ENCODE results near the gene RAB2B. TPM values are rescaled to one million over a fixed set of nuclear protein-coding genes. Genes with fewer than 3 reads are reported as not detected.

The RAB2B gene
- total and polyA plus RNA-seq, 4 donors, result 14.8 to 42.7 (median 20.4) TPM

DNA sequence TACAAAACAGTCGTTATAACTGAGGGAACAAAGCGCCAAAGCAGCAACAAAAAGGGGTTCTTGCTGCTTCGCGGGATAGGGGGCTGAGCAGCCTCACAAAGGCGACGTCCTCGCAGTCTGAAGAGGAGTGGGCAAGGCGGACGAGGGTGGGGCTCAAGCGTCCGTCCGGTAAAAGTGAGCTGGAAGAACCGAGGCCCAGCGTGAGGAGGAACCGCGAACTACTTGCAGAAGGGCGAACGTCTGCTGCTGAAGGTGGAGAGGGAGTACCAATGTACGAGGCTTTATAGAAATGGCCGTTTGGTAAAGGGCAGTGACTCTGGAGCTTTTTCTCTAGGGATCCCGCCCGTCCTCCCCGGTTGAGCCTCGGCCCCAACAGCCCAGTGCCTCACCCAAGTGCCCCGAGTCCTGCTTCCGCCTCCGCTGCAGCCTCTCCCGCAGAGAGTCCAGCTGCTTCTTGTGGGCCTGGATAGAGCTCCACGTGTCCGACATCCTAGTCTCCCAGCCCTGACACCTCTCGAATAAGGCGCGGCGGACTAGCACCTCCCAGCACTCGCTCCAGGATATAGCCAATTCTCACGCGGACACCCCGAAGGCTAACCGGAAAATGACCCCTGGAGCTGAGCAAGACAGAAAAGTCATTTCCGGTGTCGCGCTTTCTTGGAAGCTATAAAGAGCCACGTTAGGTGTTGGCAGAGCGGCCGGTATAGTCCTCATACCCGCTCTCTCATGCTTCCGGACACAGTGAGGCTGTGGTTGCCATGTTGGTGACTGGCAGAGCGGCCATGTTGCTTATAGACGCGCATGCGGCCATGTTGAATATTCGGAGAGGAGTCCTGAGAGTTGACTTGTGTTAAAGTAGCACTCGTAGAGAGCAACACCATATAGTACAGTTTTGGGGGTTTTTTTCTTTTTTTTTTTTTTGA is 34.2 kb upstream of the RAB2B start, which contains the start of gene METTL3:
TSS of gene METTL3 (minus strand) at position 606 of the 923 bp plus-strand sequence. CDS start at position 489, 117 bp downstream.
- peak; percentile 98 to 100 (median 100) for DNase-seq
- Histone ChIP-seq H3K36me3 (ENCODE audit: control insufficient read depth in 4 of 4, insufficient read depth in 4 of 4, low read length in 4 of 4) (peaks cover 0 to 9% (median 4%) of the 10 kb centered on the region in 4 donors), H3K9me3 (ENCODE audit: control insufficient read depth in 4 of 4, insufficient read depth in 3 of 4, low read length in 3 of 4) (no peaks in the 10 kb centered on the region), H3K9ac (ENCODE audit: insufficient read depth in 1 of 2, low read length in 2 of 2) (peak within 1 kb of the TSS; percentile 81 to 88), H3K27ac (ENCODE audit: low read depth in 1 of 2, low read length in 1 of 2) (peak within 1 kb of the TSS; percentile 87 to 89), H3K4me3 (peak within 1 kb of the TSS; percentile 76), H3K27me3 (ENCODE audit: control insufficient read depth in 3 of 3, insufficient read depth in 3 of 3, low read length in 2 of 3) (no peaks in the 10 kb centered on the region), H3K4me1 (ENCODE audit: control insufficient read depth in 5 of 5, insufficient read depth in 5 of 5, low read length in 5 of 5) (peaks cover 0 to 12% (median 6%) of the 10 kb centered on the region in 5 donors)
- TF ChIP-seq, protein P1, sequence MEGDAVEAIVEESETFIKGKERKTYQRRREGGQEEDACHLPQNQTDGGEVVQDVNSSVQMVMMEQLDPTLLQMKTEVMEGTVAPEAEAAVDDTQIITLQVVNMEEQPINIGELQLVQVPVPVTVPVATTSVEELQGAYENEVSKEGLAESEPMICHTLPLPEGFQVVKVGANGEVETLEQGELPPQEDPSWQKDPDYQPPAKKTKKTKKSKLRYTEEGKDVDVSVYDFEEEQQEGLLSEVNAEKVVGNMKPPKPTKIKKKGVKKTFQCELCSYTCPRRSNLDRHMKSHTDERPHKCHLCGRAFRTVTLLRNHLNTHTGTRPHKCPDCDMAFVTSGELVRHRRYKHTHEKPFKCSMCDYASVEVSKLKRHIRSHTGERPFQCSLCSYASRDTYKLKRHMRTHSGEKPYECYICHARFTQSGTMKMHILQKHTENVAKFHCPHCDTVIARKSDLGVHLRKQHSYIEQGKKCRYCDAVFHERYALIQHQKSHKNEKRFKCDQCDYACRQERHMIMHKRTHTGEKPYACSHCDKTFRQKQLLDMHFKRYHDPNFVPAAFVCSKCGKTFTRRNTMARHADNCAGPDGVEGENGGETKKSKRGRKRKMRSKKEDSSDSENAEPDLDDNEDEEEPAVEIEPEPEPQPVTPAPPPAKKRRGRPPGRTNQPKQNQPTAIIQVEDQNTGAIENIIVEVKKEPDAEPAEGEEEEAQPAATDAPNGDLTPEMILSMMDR (IDR thresholded peaks at IDR 0.05; ENCODE audit: control extremely low read depth, extremely low read depth), result no peak
- ATAC-seq (ENCODE audit: insufficient read depth, low FRiP score), result peak; percentile 99
- 0% methylated on average over 53 of the region's 53 CpGs for WGBS, 2 donors

DNA sequence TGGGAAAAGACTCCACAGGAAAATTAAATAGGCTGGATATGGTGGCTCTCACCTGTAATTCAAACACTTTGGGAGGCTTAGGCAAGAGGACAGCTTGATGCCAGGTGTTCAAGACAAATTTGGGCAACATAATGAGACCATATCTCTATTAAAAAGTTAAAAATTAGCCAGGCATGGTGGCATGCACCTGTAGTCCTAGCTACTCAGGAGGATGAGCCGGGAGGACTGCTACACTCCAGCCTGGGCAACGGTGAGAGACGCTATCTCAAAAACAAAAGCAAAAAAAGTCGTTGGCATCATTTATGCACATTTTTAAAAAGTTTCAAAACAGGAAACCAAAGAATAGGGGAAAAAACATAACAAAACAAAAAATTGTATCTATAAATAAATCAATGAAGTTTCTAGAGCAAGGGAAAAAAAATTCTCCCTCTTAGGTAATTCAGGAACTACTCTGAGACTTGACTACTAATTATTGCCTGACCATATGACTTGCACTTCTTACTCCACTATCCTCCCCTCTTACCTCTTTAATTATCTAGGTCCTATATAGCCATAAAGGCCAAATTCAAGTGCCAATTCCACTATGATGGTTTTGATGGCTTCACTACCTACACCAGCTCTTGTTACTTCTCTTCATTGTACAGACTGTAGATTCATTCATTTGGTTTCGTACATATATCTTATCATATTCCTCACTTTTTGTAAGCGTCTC is 32.8 kb upstream of the RAB2B start:
- no peak overlapping the region for H3K27ac ChIP-seq (ENCODE audit: low read depth in 1 of 2, low read length in 1 of 2)
- no peaks in the 10 kb centered on the region for H3K9me3 ChIP-seq (ENCODE audit: control insufficient read depth in 4 of 4, insufficient read depth in 3 of 4, low read length in 3 of 4)
- H3K36me3 ChIP-seq (ENCODE audit: control insufficient read depth in 4 of 4, insufficient read depth in 4 of 4, low read length in 4 of 4), result peaks cover 0 to 9% (median 4%) of the 10 kb centered on the region in 4 donors
- TF ChIP-seq, protein P1 (IDR thresholded peaks at IDR 0.05; ENCODE audit: control extremely low read depth, extremely low read depth), result no peak
- WGBS, 2 donors, result 79 to 80% methylated on average over 6 of the region's 6 CpGs
- DNase-seq (no peak), ATAC-seq (ENCODE audit: insufficient read depth, low FRiP score) (no peak)
- no peaks in the 10 kb centered on the region for H3K27me3 ChIP-seq (ENCODE audit: control insufficient read depth in 3 of 3, insufficient read depth in 3 of 3, low read length in 2 of 3)
- peak overlapping the region in 1 of 2 donors; percentile 17 for H3K9ac ChIP-seq (ENCODE audit: insufficient read depth in 1 of 2, low read length in 2 of 2)
- no peak overlapping the region for H3K4me3 ChIP-seq
- H3K4me1 ChIP-seq (ENCODE audit: control insufficient read depth in 5 of 5, insufficient read depth in 5 of 5, low read length in 5 of 5), result peaks cover 0 to 12% (median 6%) of the 10 kb centered on the region in 5 donors

DNA sequence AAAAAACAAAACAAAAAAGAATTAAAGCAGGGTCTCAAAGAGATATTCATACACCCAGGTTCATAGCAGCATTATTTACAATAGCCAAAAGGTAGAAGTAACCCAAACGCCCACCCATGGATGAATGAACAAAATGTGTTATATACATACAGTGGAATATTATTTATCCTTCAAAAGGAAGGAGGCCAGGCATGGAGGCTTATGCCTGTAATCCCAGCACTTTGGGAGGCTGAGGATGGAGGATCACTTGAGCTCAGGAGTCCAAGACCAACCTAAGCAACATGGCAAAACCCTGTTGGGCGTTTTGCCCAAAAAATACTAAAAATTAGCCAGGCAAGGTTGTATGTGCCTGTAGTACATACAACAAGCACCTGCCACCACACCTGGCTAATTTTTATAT is 29.8 kb upstream of the RAB2B start:
- Histone ChIP-seq H3K36me3 (ENCODE audit: control insufficient read depth in 4 of 4, insufficient read depth in 4 of 4, low read length in 4 of 4) (peaks cover 9 to 30% (median 18%) of the 10 kb centered on the region in 4 donors), H3K27me3 (ENCODE audit: control insufficient read depth in 3 of 3, insufficient read depth in 3 of 3, low read length in 2 of 3) (no peaks in the 10 kb centered on the region)

More for the DNA sequence above, 29.8 kb upstream of the RAB2B start:
- TF ChIP-seq, protein P1 (IDR thresholded peaks at IDR 0.05; ENCODE audit: control extremely low read depth, extremely low read depth), result no peak
- H3K9me3 ChIP-seq (ENCODE audit: control insufficient read depth in 4 of 4, insufficient read depth in 3 of 4, low read length in 3 of 4), result no peaks in the 10 kb centered on the region
- WGBS, 2 donors, result 95% methylated on average over 2 of the region's 2 CpGs
- H3K4me3 ChIP-seq, result no peak overlapping the region
- peaks cover 0 to 12% (median 6%) of the 10 kb centered on the region in 5 donors for H3K4me1 ChIP-seq (ENCODE audit: control insufficient read depth in 5 of 5, insufficient read depth in 5 of 5, low read length in 5 of 5)
- no peak overlapping the region for H3K27ac ChIP-seq (ENCODE audit: low read depth in 1 of 2, low read length in 1 of 2)
- ATAC-seq (ENCODE audit: insufficient read depth, low FRiP score), result no peak
- H3K9ac ChIP-seq (ENCODE audit: insufficient read depth in 1 of 2, low read length in 2 of 2), result no peak overlapping the region
- no peak for DNase-seq

All from lung (tissue), 12 donors.